ENCODE measurements around the gene FOXD4L3. TPM values are rescaled to one million over a fixed set of nuclear protein-coding genes. Genes with fewer than 3 reads are reported as not detected.
"Not testable (repeated sequence)": the region's sequence is repeated elsewhere in the genome, so short reads cannot be mapped to it uniquely, and the experiment has no call there.

The FOXD4L3 gene
- polyA plus RNA-seq (ENCODE audit: insufficient read length) = not detected

DNA sequence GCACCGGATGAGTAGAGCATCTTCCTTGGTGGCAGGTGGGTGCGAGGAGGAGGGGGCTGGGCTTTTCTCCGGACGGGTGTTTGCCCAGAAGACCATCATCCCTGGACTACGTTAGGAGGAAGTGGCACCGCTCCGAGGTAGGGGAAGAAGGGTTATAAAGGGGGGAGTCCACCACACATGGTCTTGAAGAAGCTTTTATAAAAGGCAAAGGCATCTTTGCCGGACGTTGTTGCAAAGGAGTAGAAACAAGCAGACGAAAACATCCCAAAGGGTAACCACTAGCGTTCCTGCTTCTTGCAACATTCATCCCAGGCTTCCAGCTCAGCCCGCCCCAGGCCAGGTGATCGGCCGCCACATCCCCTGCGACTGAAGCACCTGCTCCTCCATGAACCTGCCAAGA lies at the start of gene FOXD4L3:
Gene FOXD4L3, plus strand, starts transcription at position 301 of the 400 bp plus-strand sequence. Its CDS starts 85 bp downstream, at position 386.
- DNase-seq = not testable (repeated sequence)

DNA sequence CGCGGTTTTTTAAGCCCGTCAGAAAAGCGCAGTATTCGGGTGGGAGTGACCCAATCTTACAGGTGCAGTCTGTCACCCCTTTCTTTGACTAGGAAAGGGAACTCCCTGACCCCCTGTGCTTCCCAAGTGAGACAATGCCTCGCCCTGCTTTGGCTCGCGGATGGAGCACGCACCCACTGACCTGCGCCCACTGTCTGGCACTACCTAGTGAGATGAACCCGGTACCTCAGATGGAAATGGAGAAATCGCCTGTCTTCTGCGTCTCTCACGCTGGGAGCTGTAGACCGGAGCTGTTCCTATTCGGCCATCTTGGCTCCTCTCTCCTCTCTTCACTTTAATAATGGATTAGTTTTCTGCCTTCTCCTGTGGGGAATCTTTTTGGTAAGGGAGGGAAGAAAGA lies 21.6 kb upstream of the FOXD4L3 start:
- DNase-seq = not testable (repeated sequence)

DNA sequence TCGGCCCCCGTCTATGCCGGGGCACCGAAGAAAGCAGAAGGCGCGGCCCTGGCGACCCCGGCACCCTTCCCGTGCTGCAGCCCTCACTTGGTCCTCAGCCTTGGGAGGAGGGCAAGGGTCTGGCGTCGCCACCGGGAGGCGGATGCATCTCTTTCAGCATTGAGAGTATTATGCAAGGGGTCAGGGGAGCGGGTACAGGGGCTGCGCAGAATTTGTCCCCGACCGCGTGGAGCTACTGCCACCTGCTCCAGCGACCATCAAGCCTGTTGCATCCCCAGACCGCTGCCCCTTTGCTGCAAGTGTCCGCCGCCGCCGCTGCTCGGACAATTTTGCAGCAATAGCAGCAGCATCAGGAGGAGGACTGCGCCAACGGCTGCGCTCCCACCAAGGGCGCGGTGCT lies 1.1 kb downstream of the FOXD4L3 start:
- DNase-seq = not testable (repeated sequence)

DNA sequence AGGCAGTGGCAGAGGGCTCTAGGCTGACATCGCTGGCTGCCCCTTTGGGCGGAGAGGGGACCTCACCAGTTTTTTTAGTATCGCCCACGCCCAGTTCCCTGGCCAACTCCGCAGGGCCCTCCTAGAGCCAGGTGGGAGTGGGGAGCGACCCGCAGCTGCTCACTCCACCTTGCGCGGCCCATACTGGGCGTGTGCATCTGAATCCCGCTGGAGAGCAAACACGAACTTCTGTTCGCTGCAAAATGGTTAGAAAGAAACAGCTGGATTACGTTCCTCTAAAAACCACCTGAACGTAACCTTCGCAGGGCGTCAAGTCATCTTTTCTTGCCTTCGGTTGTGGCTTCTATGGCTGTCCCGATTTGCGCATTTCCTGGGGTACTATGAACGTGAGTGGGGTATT lies 1.5 kb downstream of the FOXD4L3 start:
- not testable (repeated sequence) for DNase-seq

DNA sequence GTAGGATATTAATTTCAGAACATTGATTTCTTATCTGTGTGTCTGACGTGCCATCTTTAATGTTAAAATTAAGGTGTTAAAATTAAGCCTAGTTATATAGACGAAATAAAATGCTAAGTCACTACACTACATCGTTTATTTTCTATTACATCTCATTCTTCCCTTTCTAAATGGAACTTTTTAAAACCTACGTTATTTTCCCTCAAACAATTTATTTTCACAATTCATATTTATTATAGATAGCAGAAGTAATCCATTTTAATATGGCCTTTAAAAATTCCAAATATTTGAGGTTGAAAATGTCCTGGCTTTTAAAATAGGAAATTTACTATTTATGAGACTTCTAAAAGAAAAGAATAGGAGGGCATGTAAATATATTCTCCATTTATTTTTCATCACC lies 2.1 kb downstream of the FOXD4L3 start:
- DNase-seq = not testable (repeated sequence)

DNA sequence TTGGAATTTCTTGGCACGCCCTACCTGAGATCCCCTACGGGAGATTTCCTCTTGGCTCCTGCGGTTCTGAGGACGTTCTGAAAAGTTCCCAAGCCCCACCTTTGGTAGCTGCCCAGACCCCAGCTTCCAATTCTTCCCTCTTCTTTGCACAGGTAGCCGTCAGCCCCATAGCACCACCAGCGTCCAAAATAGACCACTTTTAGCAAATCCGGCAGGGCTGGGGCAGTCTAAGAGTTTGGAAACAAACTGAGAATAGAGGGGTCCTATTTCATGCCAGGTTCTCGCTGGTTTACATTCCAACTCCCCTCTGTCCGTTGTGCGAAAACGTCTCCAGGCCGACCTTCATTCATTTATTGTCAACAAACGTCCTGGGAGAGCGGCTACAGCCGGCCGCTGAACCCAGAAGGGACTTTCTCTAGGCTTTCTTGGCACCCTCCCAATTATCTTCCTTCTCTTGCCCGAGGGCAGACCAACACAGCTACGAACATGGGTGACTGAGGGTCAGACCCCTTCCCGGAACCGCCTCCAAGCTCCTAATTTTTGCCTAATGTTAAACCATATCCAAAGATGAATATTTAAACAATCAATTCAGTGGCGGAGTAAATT lies 3.1 kb downstream of the FOXD4L3 start:
- DNase-seq = not testable (repeated sequence)

DNA sequence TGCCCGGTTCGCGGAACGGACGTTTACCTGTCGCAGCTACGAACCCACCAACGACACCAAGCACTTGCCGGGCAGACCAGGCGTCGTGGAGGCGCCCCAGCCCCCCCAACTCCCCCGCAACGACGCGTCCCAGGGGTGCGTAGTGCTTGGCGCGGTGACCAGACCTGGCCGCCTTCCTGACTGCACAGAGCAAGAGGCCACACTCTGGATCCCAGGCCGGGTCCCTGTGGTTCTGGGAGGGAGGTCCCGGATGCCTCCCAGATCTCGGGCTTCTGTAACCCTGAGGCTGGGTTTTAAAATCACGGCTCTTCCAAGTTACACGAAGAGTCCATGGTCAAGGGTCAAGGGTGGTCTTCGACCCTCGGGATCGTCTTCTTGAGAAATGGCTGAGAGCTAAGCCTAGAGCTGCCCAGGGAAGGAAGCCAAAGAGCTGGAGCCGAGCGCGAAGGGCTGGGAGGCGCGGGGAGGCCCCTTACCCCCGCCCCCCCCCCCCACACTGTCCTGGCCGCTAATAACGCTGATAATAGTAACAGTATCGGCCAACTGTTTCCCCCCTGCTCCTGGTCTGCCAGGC lies 3.8 kb downstream of the FOXD4L3 start:
- DNase-seq = not testable (repeated sequence)

DNA sequence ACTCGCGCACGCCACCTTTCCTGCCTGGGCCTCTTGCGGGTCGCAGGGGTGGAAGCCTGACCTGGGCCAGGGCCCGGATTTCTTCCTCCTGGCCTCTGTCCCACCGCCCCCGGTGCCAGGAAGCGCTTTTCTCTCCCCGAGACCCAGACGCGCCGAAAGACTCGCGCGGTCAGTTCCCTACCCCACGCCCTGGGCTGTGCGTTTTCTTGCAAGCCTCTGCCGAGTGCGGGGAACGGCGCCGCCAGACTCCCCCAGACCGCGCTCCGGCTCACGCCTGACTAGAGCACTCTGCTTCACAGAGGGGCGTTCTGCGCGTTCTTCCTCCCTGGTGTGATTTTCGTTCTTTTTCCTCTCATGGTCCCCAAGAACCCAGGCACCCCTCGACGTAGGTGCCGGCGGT lies 4.5 kb downstream of the FOXD4L3 start:
- DNase-seq = not testable (repeated sequence)

DNA sequence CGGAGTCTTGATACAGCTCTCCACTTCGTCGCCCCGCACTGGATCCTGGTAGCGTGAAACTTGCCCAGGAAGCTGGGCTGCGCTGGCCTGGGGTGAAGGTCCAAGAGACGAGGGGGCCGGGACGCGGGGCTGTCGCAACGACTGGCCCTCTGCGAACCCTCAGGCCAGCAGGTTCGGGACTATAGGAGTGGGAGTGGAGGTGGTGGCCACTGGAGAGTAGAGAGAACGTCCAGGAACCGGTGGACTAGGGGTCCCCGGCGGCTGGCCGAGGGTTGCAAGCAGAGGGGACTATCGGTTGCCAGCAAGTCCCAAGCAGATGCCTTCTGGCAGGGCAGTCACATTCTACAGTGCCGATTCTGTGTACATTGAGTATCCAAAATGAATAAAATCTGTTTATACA lies 5.0 kb downstream of the FOXD4L3 start:
- DNase-seq = not testable (repeated sequence)

DNA sequence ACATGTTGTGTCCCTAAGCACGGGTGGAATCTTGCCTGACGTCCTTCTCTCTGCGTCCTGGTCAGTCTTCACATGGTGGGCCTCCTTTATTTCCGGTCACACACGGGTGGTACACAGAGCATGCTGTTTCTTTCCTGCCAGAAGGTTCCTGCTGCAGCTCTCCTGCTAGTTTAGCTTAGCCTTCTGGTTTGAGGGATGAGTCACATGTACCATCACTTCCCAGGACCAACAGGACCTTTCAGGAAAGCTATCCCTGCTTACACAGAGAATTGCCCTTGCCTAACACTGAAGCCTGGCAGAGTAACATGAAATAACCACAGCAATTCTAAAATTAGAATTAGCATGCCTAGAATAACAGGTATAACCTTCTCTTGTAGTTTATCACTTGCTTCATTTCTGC lies 8.5 kb downstream of the FOXD4L3 start:
- not testable (repeated sequence) for DNase-seq

DNA sequence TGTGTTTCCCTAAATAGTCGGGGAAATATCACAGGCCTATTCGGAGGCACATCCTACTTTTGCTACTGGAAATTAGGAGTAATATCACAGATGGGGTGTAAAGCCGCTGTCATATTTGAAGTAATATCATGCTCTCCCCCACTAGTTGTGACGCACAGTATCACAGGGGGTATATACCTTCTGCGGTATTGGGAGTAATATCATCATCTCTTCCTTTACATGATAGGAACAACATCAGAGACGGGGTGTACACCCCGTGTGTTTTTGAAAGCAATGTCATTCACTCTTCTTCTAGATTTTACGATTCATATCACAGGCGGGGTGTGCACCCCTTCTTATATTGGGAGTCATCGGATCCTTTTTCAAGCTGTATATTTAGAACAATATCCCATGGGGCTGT lies 15.5 kb downstream of the FOXD4L3 start:
- not testable (repeated sequence) for DNase-seq

DNA sequence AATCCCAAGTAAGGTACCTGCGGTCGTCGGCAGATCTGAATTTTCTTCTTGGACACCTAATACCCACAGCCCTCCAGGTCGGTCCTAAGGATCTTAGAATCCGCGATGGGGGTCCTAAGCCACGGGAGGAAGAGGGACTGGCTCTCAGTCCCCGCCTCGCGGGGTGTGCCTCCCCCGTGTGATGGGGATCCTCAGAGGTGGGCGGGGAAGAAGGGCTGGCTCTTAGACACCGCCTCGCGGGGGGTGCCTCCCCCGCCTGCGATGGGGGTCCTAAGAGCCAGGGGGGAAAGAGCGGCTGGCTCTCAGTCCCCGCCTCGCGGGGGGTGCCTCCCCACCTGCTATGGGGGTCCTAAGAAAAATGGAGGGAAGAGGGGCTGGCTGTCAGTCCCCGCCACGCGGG lies 21.1 kb downstream of the FOXD4L3 start:
- DNase-seq = not testable (repeated sequence)

DNA sequence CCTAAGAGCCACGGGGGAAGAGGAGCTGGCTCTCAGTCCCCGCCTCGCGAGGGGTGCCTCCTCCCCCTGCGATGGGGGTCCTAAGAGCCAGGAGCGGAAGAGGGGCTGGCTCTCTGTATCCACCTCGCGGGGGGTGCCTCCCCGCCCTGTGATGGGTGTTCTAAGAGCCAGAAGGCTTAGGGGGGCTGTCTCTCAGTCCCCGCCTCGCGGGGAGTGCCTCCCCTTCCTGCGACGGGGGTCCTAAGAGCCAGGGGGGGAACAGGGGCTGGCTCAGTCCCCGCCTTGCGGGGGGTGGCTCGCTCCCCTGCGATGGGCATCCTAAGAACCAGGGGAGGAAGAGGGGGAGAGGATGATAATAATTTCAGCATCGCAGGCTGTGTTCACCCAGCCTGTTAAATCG lies 21.9 kb downstream of the FOXD4L3 start:
- DNase-seq = not testable (repeated sequence)

DNA sequence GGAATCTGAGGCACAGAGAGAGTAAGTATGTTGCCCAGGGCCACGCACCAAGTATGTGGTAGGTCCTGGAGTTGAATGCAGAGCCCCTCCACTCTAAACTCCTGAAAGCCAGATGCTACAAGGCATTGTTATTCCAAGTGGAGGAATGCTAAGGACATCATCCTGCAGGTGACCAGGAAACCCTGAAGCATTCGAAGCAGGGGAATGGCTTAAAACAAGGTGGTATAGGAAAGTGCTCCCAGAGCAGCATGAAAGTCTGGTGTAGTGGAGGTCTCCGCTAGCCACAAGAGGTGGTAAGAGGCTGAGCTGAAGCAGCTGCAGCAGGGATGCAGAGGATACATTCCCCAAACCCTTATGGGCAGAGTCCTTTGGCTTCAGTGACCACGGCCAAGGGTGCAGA lies 26.4 kb downstream of the FOXD4L3 start:
- DNase-seq = not testable (repeated sequence)

DNA sequence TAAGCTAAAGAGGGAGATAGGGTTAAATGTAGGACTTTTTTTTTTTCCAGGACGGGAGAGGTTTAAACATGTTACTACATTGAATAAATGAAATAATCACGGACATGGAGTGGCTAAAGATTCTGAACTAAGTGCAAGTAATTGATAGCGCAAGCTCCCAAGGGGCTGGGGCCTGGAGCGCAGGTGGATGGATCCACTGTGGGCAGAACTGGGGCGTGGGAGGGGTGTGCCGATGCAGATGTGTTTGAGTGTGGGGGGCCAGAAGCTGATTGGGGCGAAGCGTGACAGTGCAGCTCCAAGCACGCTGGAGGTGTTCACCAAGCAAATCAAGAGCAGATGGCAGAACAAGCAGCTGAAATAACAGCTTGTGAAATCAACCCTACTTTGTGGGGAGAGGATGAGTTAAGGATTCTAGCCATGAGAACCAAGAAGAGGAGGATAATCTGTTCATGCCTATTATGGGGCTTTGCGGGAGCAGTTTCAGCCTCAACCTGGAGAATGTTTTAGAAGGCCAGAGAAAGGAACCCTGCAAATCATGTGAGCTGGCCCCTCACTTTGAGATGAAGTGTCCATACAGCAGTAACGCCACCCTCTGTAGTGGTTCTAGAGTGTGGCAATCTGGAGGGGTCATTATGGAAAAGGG lies 28.0 kb downstream of the FOXD4L3 start:
- not testable (repeated sequence) for DNase-seq

DNA sequence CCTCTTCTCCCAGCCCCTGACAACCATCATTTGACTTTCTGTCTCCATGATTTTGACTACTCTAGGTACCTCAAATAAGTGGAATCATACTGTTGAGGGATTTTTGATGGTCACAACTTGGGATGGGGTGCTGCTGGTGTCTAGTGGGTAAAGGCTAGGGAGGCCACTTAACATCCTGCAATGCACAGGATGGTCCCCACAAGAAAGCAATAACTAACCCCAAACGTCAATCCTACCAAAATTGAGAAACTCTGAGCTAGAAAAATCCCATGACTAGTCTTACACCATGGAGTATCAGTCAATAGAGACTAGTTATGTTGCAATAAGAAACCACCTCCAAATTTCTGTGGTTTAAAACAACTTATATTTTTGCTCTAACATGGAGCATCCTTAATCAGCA lies 29.5 kb downstream of the FOXD4L3 start:
- not testable (repeated sequence) for DNase-seq

DNA sequence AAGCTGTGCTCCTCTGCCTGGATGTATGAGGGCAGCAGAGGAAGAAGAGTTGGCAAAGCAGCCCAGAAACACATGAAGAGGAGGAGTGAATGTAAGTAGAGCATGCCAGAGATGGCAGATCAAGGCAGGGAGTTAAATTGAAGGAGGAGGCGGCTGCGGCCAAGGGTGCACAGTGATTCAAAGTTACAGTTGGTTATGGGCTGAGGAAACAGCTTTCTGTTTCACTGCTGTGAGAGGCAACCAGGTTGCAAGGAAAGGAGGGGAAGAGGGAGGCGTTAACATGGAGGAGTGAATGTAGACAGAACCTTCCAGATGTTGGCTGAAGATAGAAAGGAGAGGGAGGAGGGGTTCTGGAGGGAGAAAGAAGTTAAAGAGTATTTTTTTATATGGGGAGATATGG lies 33.3 kb downstream of the FOXD4L3 start:
- not testable (repeated sequence) for DNase-seq

DNA sequence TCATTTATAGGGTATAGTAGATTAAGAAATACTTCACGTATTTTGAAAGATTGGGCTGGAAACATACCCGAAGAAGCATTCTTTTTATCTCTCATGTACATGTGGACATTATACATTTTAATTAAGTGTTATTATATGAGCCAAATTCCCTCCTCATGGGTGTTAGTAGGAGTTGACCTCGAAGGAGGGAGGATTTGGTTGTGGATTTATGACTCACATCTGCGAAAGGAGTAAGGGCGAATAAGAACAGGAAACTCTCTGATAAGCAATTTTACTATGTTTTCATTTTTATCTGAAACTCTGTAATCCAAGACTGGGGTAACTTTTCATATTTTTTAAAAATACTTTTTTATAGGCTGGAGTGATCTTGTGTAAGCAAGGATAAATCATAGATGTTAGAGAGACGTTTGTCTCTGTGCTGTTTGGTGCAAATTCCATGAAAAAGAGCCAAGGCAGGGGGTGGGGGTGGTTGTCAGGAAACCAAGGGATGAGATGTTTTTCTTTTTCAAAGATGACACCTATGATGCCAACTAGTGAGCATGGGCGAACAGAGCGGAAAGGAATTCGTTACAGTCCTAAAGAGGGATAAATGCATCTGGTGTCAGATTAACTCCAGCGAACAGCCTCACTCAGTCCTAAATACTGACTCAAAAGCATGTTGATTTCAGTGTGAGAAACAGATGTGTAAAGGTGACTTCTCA lies 34.1 kb downstream of the FOXD4L3 start:
- DNase-seq = not testable (repeated sequence)

DNA sequence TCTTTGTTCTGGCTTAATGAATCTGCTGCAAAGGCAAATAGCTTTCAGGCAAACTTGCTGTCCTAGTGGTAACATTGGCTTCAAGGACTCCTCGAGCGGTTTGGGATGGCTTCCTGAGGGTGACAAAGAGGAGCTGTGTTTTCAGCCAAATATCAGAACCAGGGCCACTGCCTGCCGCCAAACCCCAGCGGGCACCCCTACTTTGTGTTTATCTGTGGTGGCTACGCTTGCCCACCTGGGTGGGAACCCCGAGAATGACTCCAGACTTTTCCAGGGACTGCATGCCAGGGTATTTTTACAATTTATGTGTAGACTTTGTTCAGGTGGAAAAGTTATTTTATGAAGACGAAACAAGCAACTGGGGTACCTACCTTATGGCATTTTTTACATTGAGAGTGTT lies 35.3 kb downstream of the FOXD4L3 start:
- not testable (repeated sequence) for DNase-seq

DNA sequence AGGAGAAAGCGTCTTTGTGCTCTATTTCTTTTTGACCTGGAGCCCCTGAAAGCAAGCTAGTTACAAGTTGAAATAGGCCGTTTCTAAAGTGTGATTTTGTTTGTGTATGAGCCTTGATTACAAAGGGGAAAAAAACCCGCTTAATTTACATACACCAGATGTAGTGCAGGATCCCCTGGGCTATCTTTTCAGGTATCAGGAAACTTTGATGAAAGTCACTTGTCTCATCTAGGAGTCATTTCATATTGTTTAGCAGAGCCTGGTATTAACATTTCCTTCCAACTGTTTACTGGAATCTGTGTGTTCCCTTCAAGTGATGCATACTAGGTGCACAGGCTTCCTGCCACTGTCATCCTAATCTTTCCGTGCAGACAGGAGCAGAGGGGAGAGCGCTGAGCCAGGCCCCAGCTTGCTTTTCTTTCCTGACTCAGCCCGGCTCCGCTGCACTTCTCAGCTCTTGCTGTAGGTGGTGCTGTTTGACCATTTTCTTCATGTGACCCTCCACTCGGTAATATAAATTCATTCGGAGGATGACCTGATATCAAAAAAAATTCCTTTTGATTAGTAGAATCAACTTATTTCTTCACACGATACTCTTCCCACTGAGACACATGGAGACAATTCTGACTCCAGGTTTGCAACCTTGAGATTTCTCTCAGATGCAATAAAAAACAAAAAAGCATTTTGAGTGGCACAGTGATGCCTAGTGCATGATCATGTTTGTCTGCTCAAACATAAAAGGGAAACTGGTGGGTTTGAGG lies 39.8 kb downstream of the FOXD4L3 start:
- DNase-seq = not testable (repeated sequence)

DNA sequence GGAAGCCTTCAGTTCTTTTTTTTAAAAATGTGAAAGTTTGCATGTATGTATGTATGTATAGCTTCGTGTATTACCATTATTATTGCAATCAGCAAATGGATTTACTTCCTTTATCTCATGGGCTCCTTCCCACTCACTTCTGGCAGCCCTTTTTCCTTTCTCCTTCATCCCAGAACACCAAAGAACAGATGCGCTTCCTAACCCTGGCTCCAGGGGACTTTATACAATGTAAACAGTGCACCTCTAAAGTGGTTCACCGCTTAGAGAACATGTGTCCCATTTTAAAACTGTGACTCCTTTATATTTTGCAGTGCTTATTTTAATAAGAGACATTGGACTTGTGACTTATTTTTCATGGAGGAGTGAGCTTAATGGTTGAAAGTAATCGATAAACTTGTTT lies 40.6 kb downstream of the FOXD4L3 start:
- DNase-seq = not testable (repeated sequence)

DNA sequence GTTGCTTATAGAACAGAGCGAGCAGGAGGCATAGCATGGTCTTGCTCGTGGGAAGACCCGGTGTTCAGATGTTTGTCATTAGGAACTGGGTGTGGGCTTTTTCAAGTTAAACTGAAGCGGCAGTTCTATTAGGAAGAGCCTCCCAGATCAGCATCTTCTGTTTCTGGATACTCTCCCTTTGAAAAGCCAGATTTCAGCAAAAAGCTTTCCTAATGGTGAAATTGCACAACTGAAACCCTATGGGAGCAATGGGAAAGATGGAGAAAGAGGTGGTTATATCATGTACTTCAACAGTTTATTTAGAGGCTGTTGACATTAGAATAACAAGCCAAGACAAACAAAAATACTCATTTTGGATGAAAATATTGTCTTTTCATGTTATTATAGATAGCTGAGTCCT lies 41.3 kb downstream of the FOXD4L3 start:
- DNase-seq = not testable (repeated sequence)

Measured in hindlimb muscle (tissue), 1 donor.